ENCODE results near the gene WASHC4. TPM values are rescaled to one million over a fixed set of nuclear protein-coding genes. Genes with fewer than 3 reads are reported as not detected.
"Not testable (repeated sequence)": the region's sequence is repeated elsewhere in the genome, so short reads cannot be mapped to it uniquely, and the experiment has no call there.

WASHC4 gene
- total RNA-seq, 1 donor from 2014 or later: 73.2 TPM

DNA sequence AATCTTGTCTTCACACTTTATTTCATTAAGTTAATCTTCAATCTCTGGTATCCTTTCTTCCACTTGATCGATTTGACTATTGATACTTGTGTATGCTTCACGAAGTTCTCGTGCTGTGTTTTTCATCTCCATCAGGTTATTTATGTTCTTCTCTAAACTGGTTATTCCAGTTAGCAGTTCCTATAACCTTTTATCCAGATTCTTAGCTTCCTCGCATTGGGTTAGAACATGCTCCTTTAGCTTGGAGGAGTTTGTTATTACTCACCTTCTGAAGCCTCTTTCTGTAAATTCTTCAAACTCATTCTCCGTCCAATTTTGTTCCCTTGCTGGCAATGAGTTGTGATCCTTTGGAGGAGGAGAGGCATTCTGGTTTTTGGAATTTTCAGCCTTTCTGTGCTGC lies 76.4 kb downstream of the WASHC4 start:
- Mint-ChIP-seq H3K36me3 (ENCODE audit: unreplicated experiment) (peaks cover 88% of the 10 kb centered on the region), H3K9me3 (ENCODE audit: unreplicated experiment) (peaks cover 32% of the 10 kb centered on the region)
- H3K4me3 Mint-ChIP-seq (ENCODE audit: unreplicated experiment); DNase-seq (ENCODE audit: extremely low spot score, unreplicated experiment); H3K27me3 Mint-ChIP-seq (ENCODE audit: unreplicated experiment); H3K27ac Mint-ChIP-seq (ENCODE audit: unreplicated experiment); H3K4me1 Mint-ChIP-seq (ENCODE audit: unreplicated experiment): not testable (repeated sequence)

DNA sequence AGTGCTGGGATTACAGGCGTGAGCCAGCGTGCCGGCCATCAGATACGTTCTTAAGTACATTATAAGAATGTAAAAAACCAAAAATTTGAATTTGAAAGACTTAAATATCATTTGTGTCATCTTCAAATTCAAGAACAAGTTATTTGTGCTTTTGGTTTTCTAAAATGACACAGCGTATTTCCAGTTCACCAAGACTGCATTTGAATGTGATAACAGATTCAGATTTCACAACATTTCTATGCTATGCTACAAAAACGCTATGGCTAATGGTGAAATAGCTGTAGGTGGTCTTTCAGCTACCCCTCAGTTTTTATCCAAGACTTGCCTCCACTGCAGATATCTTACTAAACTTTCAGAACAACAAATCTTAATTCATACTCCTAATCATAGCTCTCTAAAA lies 81.8 kb downstream of the WASHC4 start:
- no peak overlapping the region for H3K27ac Mint-ChIP-seq (ENCODE audit: unreplicated experiment)
- DNase-seq (ENCODE audit: extremely low spot score, unreplicated experiment): no peak

DNA sequence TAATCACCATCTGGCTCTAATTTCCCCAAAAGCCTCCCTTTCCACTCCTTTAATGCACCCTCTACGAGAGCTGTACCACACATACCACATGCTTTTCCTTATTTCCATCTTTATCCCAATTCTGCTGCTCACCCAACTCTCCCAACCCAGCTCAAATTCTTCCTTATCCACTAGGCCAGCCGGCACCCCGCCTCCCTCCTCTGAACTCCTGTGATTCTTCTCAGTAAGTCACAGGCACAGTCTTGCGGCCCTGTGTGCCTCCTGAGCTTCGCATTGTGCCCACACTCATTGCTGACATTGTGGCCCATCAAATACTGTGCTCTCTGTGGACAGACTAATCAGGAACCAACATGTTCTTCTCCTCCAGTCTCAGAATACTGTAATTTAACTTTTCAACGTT lies 83.0 kb downstream of the WASHC4 start:
- H3K9me3 Mint-ChIP-seq (ENCODE audit: unreplicated experiment): no peaks in the 10 kb centered on the region
- no peaks in the 10 kb centered on the region for H3K27me3 Mint-ChIP-seq (ENCODE audit: unreplicated experiment)
- no peak for DNase-seq (ENCODE audit: extremely low spot score, unreplicated experiment)
- TF ChIP-seq, protein P1, sequence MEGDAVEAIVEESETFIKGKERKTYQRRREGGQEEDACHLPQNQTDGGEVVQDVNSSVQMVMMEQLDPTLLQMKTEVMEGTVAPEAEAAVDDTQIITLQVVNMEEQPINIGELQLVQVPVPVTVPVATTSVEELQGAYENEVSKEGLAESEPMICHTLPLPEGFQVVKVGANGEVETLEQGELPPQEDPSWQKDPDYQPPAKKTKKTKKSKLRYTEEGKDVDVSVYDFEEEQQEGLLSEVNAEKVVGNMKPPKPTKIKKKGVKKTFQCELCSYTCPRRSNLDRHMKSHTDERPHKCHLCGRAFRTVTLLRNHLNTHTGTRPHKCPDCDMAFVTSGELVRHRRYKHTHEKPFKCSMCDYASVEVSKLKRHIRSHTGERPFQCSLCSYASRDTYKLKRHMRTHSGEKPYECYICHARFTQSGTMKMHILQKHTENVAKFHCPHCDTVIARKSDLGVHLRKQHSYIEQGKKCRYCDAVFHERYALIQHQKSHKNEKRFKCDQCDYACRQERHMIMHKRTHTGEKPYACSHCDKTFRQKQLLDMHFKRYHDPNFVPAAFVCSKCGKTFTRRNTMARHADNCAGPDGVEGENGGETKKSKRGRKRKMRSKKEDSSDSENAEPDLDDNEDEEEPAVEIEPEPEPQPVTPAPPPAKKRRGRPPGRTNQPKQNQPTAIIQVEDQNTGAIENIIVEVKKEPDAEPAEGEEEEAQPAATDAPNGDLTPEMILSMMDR (IDR thresholded peaks at IDR 0.05): no peak
- peak overlapping the region; percentile 42 for H3K27ac Mint-ChIP-seq (ENCODE audit: unreplicated experiment)
- no peak overlapping the region for H3K4me3 Mint-ChIP-seq (ENCODE audit: unreplicated experiment)
- peaks cover 67% of the 10 kb centered on the region for H3K36me3 Mint-ChIP-seq (ENCODE audit: unreplicated experiment)
- no peaks in the 10 kb centered on the region for H3K4me1 Mint-ChIP-seq (ENCODE audit: unreplicated experiment)

More for the DNA sequence above, 81.8 kb downstream of the WASHC4 start:
- TF ChIP-seq, protein P1 (IDR thresholded peaks at IDR 0.05): no peak
- H3K36me3 Mint-ChIP-seq (ENCODE audit: unreplicated experiment): peaks cover 75% of the 10 kb centered on the region
- H3K27me3 Mint-ChIP-seq (ENCODE audit: unreplicated experiment): no peaks in the 10 kb centered on the region
- H3K4me1 Mint-ChIP-seq (ENCODE audit: unreplicated experiment): no peaks in the 10 kb centered on the region
- no peak overlapping the region for H3K4me3 Mint-ChIP-seq (ENCODE audit: unreplicated experiment)
- no peaks in the 10 kb centered on the region for H3K9me3 Mint-ChIP-seq (ENCODE audit: unreplicated experiment)

DNA sequence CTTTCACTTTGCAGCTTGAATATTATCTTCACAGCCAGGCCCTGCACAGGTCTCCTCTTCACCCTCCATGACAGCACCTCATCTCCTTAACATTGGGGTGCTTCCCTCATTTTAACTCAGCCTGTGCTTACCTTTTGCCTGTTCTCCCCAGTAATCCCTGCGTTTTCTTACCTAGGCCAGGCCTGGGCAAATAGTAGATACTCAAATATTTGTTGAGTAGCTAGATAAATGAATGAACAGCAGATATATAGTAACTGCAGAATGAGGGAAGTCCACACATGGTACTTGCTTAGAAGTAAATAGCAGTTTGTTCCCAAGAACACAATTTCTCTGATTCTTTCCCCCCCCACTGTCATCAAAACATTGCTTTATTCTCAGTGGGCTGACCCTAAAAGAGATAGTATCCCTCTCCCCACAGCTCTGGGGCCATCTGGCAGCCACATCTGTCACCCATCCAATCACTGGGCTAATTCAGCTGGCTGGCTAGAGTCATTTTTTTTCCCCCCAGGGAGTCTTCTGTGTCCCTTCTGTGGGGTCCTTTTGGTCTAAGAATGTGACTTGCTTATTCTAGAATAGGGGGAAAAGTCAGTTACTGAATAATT lies 85.2 kb downstream of the WASHC4 start:
- no peaks in the 10 kb centered on the region for H3K27me3 Mint-ChIP-seq (ENCODE audit: unreplicated experiment)
- no peaks in the 10 kb centered on the region for H3K9me3 Mint-ChIP-seq (ENCODE audit: unreplicated experiment)
- H3K27ac Mint-ChIP-seq (ENCODE audit: unreplicated experiment): no peak overlapping the region
- peaks cover 58% of the 10 kb centered on the region for H3K36me3 Mint-ChIP-seq (ENCODE audit: unreplicated experiment)
- no peaks in the 10 kb centered on the region for H3K4me1 Mint-ChIP-seq (ENCODE audit: unreplicated experiment)
- TF ChIP-seq, protein P1 (IDR thresholded peaks at IDR 0.05): no peak
- DNase-seq (ENCODE audit: extremely low spot score, unreplicated experiment): no peak
- no peak overlapping the region for H3K4me3 Mint-ChIP-seq (ENCODE audit: unreplicated experiment)

DNA sequence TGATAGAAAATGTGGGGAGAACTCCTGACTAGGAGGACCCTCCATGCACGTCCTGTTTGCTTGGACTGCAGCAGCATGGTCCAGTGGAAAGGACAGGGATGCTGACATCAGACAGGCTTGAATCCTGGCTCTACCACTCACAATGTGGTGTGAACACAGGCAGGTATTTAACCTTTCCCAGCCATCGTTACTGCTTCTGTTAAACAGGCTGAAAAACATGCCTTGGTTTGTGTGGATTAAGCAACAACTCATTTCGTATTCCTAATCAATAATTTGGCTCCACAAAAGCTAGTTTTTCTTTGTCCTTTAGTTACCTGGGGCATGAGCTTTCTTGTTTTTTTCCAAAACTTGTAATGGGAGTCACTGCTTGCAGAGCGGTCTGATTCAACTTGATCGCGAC lies 87.4 kb downstream of the WASHC4 start:
- DNase-seq (ENCODE audit: extremely low spot score, unreplicated experiment): no peak
- Mint-ChIP-seq H3K9me3 (ENCODE audit: unreplicated experiment) (no peaks in the 10 kb centered on the region), H3K36me3 (ENCODE audit: unreplicated experiment) (peaks cover 49% of the 10 kb centered on the region), H3K27ac (ENCODE audit: unreplicated experiment) (no peak overlapping the region), H3K4me1 (ENCODE audit: unreplicated experiment) (peaks cover 5% of the 10 kb centered on the region), H3K27me3 (ENCODE audit: unreplicated experiment) (no peaks in the 10 kb centered on the region), H3K4me3 (ENCODE audit: unreplicated experiment) (no peak overlapping the region)
- TF ChIP-seq, protein P1 (IDR thresholded peaks at IDR 0.05): no peak

DNA sequence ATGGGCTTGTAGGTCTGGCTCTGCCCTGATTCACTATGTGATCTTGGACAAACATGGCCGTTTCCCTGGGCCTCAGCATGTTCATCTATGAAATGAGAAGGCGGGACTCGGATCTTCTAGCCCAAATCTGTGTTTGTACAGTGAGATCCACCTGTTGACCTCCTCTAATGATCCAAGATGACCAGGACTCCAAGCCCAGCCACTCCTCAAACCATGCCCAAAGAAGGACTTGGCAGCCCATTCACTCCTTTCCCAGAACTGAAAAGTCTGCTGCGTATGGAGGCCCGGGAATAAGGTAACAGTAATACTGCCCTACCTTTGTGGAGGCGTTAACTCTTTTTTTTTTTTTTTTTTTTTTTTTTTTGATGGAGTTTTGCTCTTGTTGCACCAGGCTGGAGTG lies 88.6 kb downstream of the WASHC4 start:
- Mint-ChIP-seq H3K9me3 (ENCODE audit: unreplicated experiment) (no peaks in the 10 kb centered on the region), H3K27me3 (ENCODE audit: unreplicated experiment) (no peaks in the 10 kb centered on the region), H3K4me1 (ENCODE audit: unreplicated experiment) (peaks cover 7% of the 10 kb centered on the region), H3K27ac (ENCODE audit: unreplicated experiment) (no peak overlapping the region), H3K4me3 (ENCODE audit: unreplicated experiment) (no peak overlapping the region), H3K36me3 (ENCODE audit: unreplicated experiment) (peaks cover 38% of the 10 kb centered on the region)
- DNase-seq (ENCODE audit: extremely low spot score, unreplicated experiment): no peak
- TF ChIP-seq, protein P1 (IDR thresholded peaks at IDR 0.05): no peak

Data from osteocyte (in vitro differentiated cells).